Astrocyte of the spinal cord (primary cell): Measurements from ENCODE around the gene UIMC1.
A peak's percentile ranks its signal among the peaks of the same experiment; 100 is the strongest.

Experiments used
- DNase-seq: peaks from one replicate; pipeline ENCODE4 v3.0.0; 2011; ENCODE audit warnings: low read depth, low spot score
- H3K4me3 ChIP-seq: 2 replicates; pipeline ENCODE4 v1.5.1; 2011; ENCODE audit warnings: low read depth, mild to moderate bottlenecking, low read length, moderate library complexity
- CTCF ChIP-seq: IDR thresholded peaks from 2 replicates; pipeline ENCODE4 v1.5.1; 2012; ENCODE audit warnings: low read depth, mild to moderate bottlenecking, low read length, inconsistent platforms
- in situ Hi-C: cut with HindIII; loops from 2 replicates; pipeline ENCODE4 v1.10.0; 2017; ENCODE audit warnings: low sequenced_read_pairs

UIMC1 gene

DNA sequence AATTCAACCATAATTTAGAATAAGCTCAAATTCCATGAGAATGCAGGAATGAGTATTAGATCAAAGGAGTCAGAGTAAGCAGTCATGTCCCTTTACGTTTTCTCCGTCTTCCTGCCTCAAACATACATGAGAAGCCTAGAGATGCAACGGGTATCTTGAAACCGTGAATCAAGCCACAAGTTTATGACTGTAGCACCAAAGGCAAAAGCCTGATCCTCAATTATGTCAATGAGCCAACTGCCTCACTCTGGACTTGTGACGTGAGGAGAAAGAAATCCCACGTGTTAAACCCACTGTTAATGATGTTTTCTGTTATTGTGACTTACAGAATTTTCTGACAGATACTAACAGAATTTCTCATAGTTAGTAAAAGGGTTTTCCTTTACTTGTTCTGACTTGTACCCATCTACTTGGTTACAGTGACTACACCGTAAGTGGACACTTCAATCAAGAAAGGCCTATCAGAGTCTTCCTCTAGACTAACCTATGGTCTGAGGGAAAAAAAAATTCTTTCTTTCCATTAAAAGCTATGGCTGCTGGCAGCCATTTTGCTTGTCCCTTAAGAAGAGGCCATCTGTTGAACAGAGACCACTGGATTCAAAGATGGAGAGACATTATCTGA is 72.2 kb downstream of the UIMC1 start:
- TF ChIP-seq CTCF, result no peak
- no peak overlapping the region for H3K4me3 ChIP-seq
- in situ Hi-C loops, result no loop called here
- DNase-seq, result no peak

DNA sequence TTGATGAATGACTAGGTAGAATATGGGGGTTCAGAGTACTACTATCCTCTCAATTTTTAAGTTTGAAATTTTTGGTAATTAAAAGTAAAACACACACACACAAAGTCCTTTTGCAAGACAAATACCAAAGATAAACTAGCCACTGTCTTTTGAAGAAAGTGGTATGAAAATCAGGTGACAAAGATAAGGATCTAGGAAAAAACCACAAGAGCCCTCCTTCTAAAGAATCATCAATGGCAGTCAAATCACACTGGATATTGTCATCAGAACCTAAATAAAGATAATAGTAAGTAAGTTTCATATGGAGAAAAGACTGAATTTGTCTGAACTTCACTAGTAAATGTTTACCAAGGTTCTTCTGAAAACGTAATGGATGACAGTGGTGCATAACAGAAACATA is 76.9 kb downstream of the UIMC1 start:
- TF ChIP-seq CTCF, result no peak
- no peak overlapping the region for H3K4me3 ChIP-seq
- in situ Hi-C loops, result no loop called here
- DNase-seq, result no peak

GRCh38 chr5:176927562-176927961 is 79.0 kb downstream of the UIMC1 start:
- no peak for DNase-seq
- in situ Hi-C loops, result no loop called here
- no peak for TF ChIP-seq CTCF
- H3K4me3 ChIP-seq, result no peak overlapping the region

DNA sequence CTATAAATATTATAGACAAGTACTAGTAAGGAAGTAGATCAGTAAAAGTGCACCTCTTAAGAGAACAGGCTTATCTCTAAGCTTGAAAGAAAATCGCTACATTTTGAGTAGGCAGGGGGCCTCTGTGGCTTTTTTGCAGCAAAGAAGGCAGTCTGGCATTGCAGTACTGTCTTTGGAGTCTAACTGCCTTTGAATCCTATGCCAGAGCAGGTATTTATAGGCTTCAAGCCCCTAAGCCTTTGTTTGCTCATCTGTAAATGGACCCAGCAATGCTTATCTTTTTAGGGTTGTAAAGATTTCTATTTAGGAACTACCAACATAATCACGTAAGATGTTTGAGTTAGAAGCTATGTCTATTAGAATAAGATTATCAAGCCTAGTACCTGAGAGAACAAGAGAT is 83.8 kb downstream of the UIMC1 start:
- no peak for DNase-seq
- no peak overlapping the region for H3K4me3 ChIP-seq
- in situ Hi-C loops, result no loop called here
- TF ChIP-seq CTCF, result no peak

- DNase-seq, result peak; percentile 7
- no peak for TF ChIP-seq CTCF
- H3K4me3 ChIP-seq, result no peak overlapping the region
- in situ Hi-C loops, result no loop called here
Measured at GRCh38 chr5:176921714-176922113, 84.9 kb downstream of the UIMC1 start.

DNA sequence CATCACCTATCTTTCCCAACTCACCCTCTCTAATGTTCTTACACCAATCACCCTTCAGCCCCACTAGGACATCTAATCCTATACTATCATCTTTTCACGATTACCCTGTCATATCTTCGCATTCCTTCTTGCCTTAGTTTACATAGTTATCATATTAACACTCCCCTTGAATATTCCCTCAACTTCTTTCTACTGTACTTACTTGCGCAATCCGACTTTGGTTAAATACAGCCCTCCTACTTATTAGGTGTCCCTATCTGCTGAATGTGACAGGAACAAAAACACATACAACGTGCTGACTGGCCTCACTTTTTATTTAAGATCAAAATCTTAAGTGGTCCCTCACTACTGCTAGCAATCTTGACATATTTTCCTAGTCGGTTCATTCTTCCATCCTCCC is 88.0 kb downstream of the UIMC1 start:
- in situ Hi-C loops, result no loop called here
- H3K4me3 ChIP-seq, result no peak overlapping the region
- DNase-seq, result no peak
- no peak for TF ChIP-seq CTCF

GRCh38 chr5:176916337-176916736 is 90.2 kb downstream of the UIMC1 start:
- in situ Hi-C loops, result no loop called here
- H3K4me3 ChIP-seq, result no peak overlapping the region
- DNase-seq, result peak; percentile 6
- TF ChIP-seq CTCF, result no peak
